ENCODE results near the gene URI1.
"Not testable (repeated sequence)": the region's sequence is repeated elsewhere in the genome, so short reads cannot be mapped to it uniquely, and the experiment has no call there.

Gene URI1

GRCh38 chr19:29942404-29943261 lies 594 bp downstream of the URI1 start:
- DNase-seq, result peak; percentile 80

- no peak for DNase-seq
Observed at GRCh38 chr19:29943615-29944014, 1.6 kb downstream of the URI1 start.

GRCh38 chr19:29944390-29945012 lies 2.5 kb downstream of the URI1 start:
- no peak for DNase-seq

GRCh38 chr19:29945017-29945416 lies 3.0 kb downstream of the URI1 start:
- DNase-seq, result no peak

GRCh38 chr19:29945433-29945832 lies 3.4 kb downstream of the URI1 start:
- no peak for DNase-seq

- no peak for DNase-seq
Observed at GRCh38 chr19:29946645-29947044, 4.6 kb downstream of the URI1 start.

GRCh38 chr19:29947871-29948270 lies 5.8 kb downstream of the URI1 start:
- no peak for DNase-seq

GRCh38 chr19:29948759-29949470 lies 6.9 kb downstream of the URI1 start:
- not testable (repeated sequence) for DNase-seq

GRCh38 chr19:29952177-29952576 lies 10.1 kb downstream of the URI1 start:
- DNase-seq, result no peak

- DNase-seq, result no peak
Observed at GRCh38 chr19:29952646-29953045, 10.6 kb downstream of the URI1 start.

GRCh38 chr19:29953352-29954247 lies 11.6 kb downstream of the URI1 start:
- no peak for DNase-seq

- no peak for DNase-seq
Observed at GRCh38 chr19:29956855-29957254, 14.8 kb downstream of the URI1 start.

GRCh38 chr19:29961311-29961710 lies 19.3 kb downstream of the URI1 start:
- no peak for DNase-seq

- no peak for DNase-seq
Observed at GRCh38 chr19:29962793-29963192, 20.8 kb downstream of the URI1 start.

- no peak for DNase-seq
Observed at GRCh38 chr19:29963576-29963975, 21.5 kb downstream of the URI1 start.

- no peak for DNase-seq
Observed at GRCh38 chr19:29964171-29964570, 22.1 kb downstream of the URI1 start.

GRCh38 chr19:29965492-29965891 lies 23.5 kb downstream of the URI1 start:
- no peak for DNase-seq

GRCh38 chr19:29966142-29966541 lies 24.1 kb downstream of the URI1 start:
- DNase-seq, result not testable (repeated sequence)

GRCh38 chr19:29966588-29967249 lies 24.7 kb downstream of the URI1 start:
- DNase-seq, result no peak

GRCh38 chr19:29967623-29968022 lies 25.6 kb downstream of the URI1 start:
- DNase-seq, result no peak

GRCh38 chr19:29969891-29970290 lies 27.9 kb downstream of the URI1 start:
- no peak for DNase-seq

GRCh38 chr19:29971002-29971401 lies 29.0 kb downstream of the URI1 start:
- no peak for DNase-seq

Measured in islet precursor cell (in vitro differentiated cells).